ENCODE results near the gene ANTXR1.

DNA sequence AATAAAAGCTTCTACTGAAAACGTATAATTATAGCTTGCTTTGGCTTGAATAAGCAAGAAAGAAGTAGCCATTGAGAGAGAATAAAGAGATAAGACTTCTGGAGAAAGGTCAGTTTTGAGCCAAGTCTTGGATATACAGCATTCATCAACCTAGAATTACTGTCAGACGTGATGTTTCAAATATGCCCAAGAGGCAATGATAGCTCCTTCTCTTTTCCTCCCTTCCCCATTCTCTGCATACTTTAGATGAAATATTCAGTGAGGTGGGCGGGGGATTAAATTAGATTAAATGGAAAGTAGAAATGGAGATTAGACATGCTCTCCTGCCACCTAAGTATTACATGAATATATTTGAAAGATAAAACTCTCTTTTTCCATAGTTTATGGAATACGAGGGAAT, 8.7 kb downstream of the ANTXR1 start:
- TF ChIP-seq FOXM1 (IDR thresholded peaks at IDR 0.05; ENCODE audit: low read depth) (no peak), FOXM1 (CRISPR knock-in tag; IDR thresholded peaks at IDR 0.05; ENCODE audit: low read depth) (no peak), ZNF121 (CRISPR knock-in tag; conservative IDR thresholded peaks at IDR 0.05) (no peak), ZNF512 (tag; IDR thresholded peaks at IDR 0.05) (no peak), KAT7 (CRISPR knock-in tag; IDR thresholded peaks at IDR 0.05; ENCODE audit: borderline replicate concordance) (no peak), ZNF384 (IDR thresholded peaks at IDR 0.05; ENCODE audit: low read depth, low read length) (no peak), POLR2A (conservative IDR thresholded peaks at IDR 0.05) (no peak), MYBL2 (IDR thresholded peaks at IDR 0.05; ENCODE audit: low read depth) (no peak), MYBL2 (CRISPR knock-in tag; IDR thresholded peaks at IDR 0.05; ENCODE audit: borderline replicate concordance) (no peak), TAF15 (IDR thresholded peaks at IDR 0.05; ENCODE audit: low read depth, low read length) (no peak)
- TF ChIP-seq, protein P1, sequence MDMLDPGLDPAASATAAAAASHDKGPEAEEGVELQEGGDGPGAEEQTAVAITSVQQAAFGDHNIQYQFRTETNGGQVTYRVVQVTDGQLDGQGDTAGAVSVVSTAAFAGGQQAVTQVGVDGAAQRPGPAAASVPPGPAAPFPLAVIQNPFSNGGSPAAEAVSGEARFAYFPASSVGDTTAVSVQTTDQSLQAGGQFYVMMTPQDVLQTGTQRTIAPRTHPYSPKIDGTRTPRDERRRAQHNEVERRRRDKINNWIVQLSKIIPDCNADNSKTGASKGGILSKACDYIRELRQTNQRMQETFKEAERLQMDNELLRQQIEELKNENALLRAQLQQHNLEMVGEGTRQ (CRISPR knock-in tag; IDR thresholded peaks at IDR 0.05): no peak
- TF ChIP-seq, protein P2, sequence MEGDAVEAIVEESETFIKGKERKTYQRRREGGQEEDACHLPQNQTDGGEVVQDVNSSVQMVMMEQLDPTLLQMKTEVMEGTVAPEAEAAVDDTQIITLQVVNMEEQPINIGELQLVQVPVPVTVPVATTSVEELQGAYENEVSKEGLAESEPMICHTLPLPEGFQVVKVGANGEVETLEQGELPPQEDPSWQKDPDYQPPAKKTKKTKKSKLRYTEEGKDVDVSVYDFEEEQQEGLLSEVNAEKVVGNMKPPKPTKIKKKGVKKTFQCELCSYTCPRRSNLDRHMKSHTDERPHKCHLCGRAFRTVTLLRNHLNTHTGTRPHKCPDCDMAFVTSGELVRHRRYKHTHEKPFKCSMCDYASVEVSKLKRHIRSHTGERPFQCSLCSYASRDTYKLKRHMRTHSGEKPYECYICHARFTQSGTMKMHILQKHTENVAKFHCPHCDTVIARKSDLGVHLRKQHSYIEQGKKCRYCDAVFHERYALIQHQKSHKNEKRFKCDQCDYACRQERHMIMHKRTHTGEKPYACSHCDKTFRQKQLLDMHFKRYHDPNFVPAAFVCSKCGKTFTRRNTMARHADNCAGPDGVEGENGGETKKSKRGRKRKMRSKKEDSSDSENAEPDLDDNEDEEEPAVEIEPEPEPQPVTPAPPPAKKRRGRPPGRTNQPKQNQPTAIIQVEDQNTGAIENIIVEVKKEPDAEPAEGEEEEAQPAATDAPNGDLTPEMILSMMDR (IDR thresholded peaks at IDR 0.05 in 2 of 3, conservative IDR thresholded peaks at IDR 0.05 in 1 of 3; ENCODE audit: insufficient read depth in 2 of 3, low read depth in 1 of 3, low read length in 3 of 3): no peak
